Astrocyte of the cerebellum (primary cell): ENCODE data around the gene LCORL.
"Not testable (repeated sequence)": the region's sequence is repeated elsewhere in the genome, so short reads cannot be mapped to it uniquely, and the experiment has no call there.

Experiments
- DNase-seq: peaks from one replicate; pipeline ENCODE4 v3.0.0-alpha.2; 2011; ENCODE audit warnings: low read depth
- H3K4me3 ChIP-seq: 2 replicates; pipeline ENCODE4 v1.5.1; 2011; ENCODE audit warnings: mild to moderate bottlenecking, low read depth, low read length, moderate library complexity
- CTCF ChIP-seq: IDR thresholded peaks from 2 replicates; pipeline ENCODE4 v1.5.1; 2012; ENCODE audit warnings: low read length, low read depth, moderate library complexity, mild to moderate bottlenecking; ENCODE audit errors: missing control alignments
- in situ Hi-C: cut with HindIII; loops from 2 replicates; pipeline ENCODE4 v1.10.0; 2017; ENCODE audit warnings: low sequenced_read_pairs

The LCORL gene

GRCh38 chr4:18007625-18008024, 13.9 kb downstream of the LCORL start:
- no peak for TF ChIP-seq CTCF
- DNase-seq = no peak
- no peak overlapping the region for H3K4me3 ChIP-seq
- in situ Hi-C loops = no loop called here

GRCh38 chr4:18006432-18006831, 15.1 kb downstream of the LCORL start:
- H3K4me3 ChIP-seq, DNase-seq, in situ Hi-C loops: not testable (repeated sequence)

- in situ Hi-C loops = no loop called here
- no peak overlapping the region for H3K4me3 ChIP-seq
- DNase-seq = no peak
- no peak for TF ChIP-seq CTCF
Measured at GRCh38 chr4:17997129-17997528, 24.4 kb downstream of the LCORL start.

GRCh38 chr4:17995165-17995564, 26.4 kb downstream of the LCORL start:
- H3K4me3 ChIP-seq = no peak overlapping the region
- no peak for TF ChIP-seq CTCF
- no peak for DNase-seq
- in situ Hi-C loops = no loop called here

GRCh38 chr4:17985832-17986231, 35.7 kb downstream of the LCORL start:
- no peak overlapping the region for H3K4me3 ChIP-seq
- DNase-seq = no peak
- in situ Hi-C loops = no loop called here
- no peak for TF ChIP-seq CTCF

- in situ Hi-C loops = no loop called here
Measured at GRCh38 chr4:17981063-17981462, 40.5 kb downstream of the LCORL start.

GRCh38 chr4:17968721-17969120, 52.8 kb downstream of the LCORL start:
- DNase-seq = no peak
- in situ Hi-C loops = no loop called here
- TF ChIP-seq CTCF = no peak
- H3K4me3 ChIP-seq = no peak overlapping the region

More at GRCh38 chr4:17981063-17981462, 40.5 kb downstream of the LCORL start:
- no peak for DNase-seq
- TF ChIP-seq CTCF = no peak
- H3K4me3 ChIP-seq = no peak overlapping the region
